ENCODE results near the gene SCRN1. TPM values are rescaled to one million over a fixed set of nuclear protein-coding genes. Genes with fewer than 3 reads are reported as not detected.

SCRN1 gene
- total and polyA plus RNA-seq, 4 donors, result 78.2 to 185 (median 147) TPM

GRCh38 chr7:29988424-29989256, 961 bp downstream of the SCRN1 start:
- no peaks in the 10 kb centered on the region for H3K27me3 ChIP-seq (ENCODE audit: control insufficient read depth, insufficient read depth, low read length)
- peak in 2 of 6 donors; percentile 85 to 90 for DNase-seq (ENCODE audit: low read depth in 4 of 6, low spot score in 6 of 6)
- peaks cover 2% of the 10 kb centered on the region for H3K9me3 ChIP-seq (ENCODE audit: control insufficient read depth, insufficient read depth, low read length)
- H3K27ac ChIP-seq (ENCODE audit: low read depth, low read length), result peak overlapping the region; percentile 82
- H3K36me3 ChIP-seq (ENCODE audit: control insufficient read depth, insufficient read depth, low read length), result no peaks in the 10 kb centered on the region
- peaks cover 10% of the 10 kb centered on the region for H3K4me1 ChIP-seq (ENCODE audit: control insufficient read depth, insufficient read depth, low read length)
- 1% methylated on average over 75 of the region's 75 CpGs for WGBS (ENCODE audit: insufficient coverage)
- peak overlapping the region; percentile 87 for H3K4me3 ChIP-seq (ENCODE audit: low read depth, low read length)

GRCh38 chr7:29987811-29988317, 1.7 kb downstream of the SCRN1 start:
- no peaks in the 10 kb centered on the region for H3K27me3 ChIP-seq (ENCODE audit: control insufficient read depth, insufficient read depth, low read length)
- WGBS (ENCODE audit: insufficient coverage), result 40% methylated on average over 3 of the region's 8 CpGs
- H3K9me3 ChIP-seq (ENCODE audit: control insufficient read depth, insufficient read depth, low read length), result no peaks in the 10 kb centered on the region
- peaks cover 10% of the 10 kb centered on the region for H3K4me1 ChIP-seq (ENCODE audit: control insufficient read depth, insufficient read depth, low read length)
- peak in 1 of 6 donors; percentile 46 for DNase-seq (ENCODE audit: low read depth in 4 of 6, low spot score in 6 of 6)
- H3K4me3 ChIP-seq (ENCODE audit: low read depth, low read length), result peak overlapping the region; percentile 38
- H3K36me3 ChIP-seq (ENCODE audit: control insufficient read depth, insufficient read depth, low read length), result no peaks in the 10 kb centered on the region
- H3K27ac ChIP-seq (ENCODE audit: low read depth, low read length), result peak overlapping the region; percentile 77

DNA sequence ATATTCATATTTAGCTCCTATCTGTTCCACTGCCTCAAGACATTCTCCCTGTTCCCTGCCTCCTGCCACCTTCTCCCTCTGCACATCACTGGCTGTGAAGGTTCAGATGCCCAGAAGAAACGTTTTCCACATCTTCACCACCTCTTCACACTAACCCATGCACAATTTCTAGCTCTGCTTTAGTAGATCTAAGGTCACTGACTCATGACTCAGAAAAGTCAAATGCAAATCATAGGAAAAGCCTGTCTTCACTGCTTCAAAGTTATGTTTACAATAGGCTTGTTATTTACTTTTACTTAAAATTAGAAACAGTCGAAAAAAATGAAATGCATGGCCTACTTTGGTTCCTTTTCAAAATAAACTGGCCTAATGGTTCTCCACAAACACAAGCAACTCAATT, 2.5 kb downstream of the SCRN1 start:
- H3K4me3 ChIP-seq (ENCODE audit: low read depth, low read length), result no peak overlapping the region
- H3K9me3 ChIP-seq (ENCODE audit: control insufficient read depth, insufficient read depth, low read length), result no peaks in the 10 kb centered on the region
- peaks cover 2% of the 10 kb centered on the region for H3K36me3 ChIP-seq (ENCODE audit: control insufficient read depth, insufficient read depth, low read length)
- H3K27ac ChIP-seq (ENCODE audit: low read depth, low read length), result peak overlapping the region; percentile 65
- WGBS (ENCODE audit: insufficient coverage), result 60% methylated on average over 1 of the region's 2 CpGs
- H3K4me1 ChIP-seq (ENCODE audit: control insufficient read depth, insufficient read depth, low read length), result peaks cover 10% of the 10 kb centered on the region
- H3K27me3 ChIP-seq (ENCODE audit: control insufficient read depth, insufficient read depth, low read length), result no peaks in the 10 kb centered on the region
- DNase-seq (ENCODE audit: low read depth in 4 of 6, low spot score in 6 of 6), result no peak

DNA sequence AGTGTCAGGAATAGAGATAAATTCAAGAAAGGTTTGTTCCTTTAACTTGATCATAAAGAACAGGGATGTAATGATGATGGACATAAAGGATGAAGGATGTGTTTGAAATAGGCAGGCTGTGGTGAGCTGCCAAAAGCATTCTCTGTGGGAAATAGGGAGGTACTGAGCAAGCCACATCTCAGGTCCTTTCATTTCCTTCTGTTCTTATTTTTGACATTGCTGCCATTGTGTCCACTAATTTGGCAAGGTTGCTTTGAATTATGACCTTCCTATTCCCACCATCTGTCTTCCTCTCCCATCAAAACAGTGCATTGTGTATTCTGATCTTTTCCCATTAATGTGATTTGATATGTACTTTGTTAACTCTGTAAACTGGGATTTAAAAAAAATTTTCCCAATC, 9.4 kb downstream of the SCRN1 start:
- Histone ChIP-seq H3K4me1 (ENCODE audit: control insufficient read depth, insufficient read depth, low read length) (peaks cover 8% of the 10 kb centered on the region), H3K4me3 (ENCODE audit: low read depth, low read length) (no peak overlapping the region), H3K27ac (ENCODE audit: low read depth, low read length) (no peak overlapping the region), H3K9me3 (ENCODE audit: control insufficient read depth, insufficient read depth, low read length) (no peaks in the 10 kb centered on the region), H3K36me3 (ENCODE audit: control insufficient read depth, insufficient read depth, low read length) (peaks cover 2% of the 10 kb centered on the region), H3K27me3 (ENCODE audit: control insufficient read depth, insufficient read depth, low read length) (no peaks in the 10 kb centered on the region)
- no peak for DNase-seq (ENCODE audit: low read depth in 4 of 6, low spot score in 6 of 6)

GRCh38 chr7:29977886-29978651, 11.5 kb downstream of the SCRN1 start:
- H3K27me3 ChIP-seq (ENCODE audit: control insufficient read depth, insufficient read depth, low read length), result no peaks in the 10 kb centered on the region
- 75% methylated on average over 5 of the region's 8 CpGs for WGBS (ENCODE audit: insufficient coverage)
- peak in 1 of 6 donors; percentile 24 for DNase-seq (ENCODE audit: low read depth in 4 of 6, low spot score in 6 of 6)
- H3K4me1 ChIP-seq (ENCODE audit: control insufficient read depth, insufficient read depth, low read length), result peaks cover 8% of the 10 kb centered on the region
- no peak overlapping the region for H3K4me3 ChIP-seq (ENCODE audit: low read depth, low read length)
- no peaks in the 10 kb centered on the region for H3K9me3 ChIP-seq (ENCODE audit: control insufficient read depth, insufficient read depth, low read length)
- H3K27ac ChIP-seq (ENCODE audit: low read depth, low read length), result peak overlapping the region; percentile 88
- peaks cover 2% of the 10 kb centered on the region for H3K36me3 ChIP-seq (ENCODE audit: control insufficient read depth, insufficient read depth, low read length)

DNA sequence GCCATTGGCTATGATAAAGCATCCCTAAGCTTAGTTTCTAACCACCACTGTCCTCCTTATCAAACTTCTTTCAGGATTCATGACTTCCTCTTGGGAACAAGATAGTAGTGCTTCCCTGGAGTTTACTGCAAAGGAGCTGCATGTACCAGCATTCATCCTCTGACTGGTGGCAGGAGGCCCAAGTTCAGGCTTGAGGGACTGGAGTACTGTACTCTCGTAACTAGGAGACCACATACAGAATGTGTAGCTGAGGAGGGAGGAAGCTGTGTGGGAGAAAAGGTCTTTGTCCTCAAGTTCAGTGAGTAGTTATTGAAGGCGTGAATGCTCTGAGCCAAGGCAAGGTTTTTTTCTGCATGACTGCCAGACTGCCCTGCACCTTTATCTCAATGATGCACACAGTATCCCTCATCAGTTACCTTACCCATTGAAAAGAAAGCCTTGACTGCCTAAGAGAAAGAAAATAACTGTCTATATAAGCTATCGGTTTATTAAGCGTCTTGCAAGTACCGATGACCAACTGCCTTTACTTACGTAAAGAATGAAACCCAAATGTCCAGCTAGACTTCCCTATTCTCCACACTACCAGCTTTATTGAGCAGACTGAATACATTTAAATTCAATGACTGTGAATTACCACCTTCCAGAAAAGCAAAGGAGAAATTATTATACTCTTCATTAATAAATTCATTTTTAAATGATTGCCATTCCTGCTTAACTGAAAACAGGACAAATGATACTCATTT, 12.8 kb downstream of the SCRN1 start:
- H3K9me3 ChIP-seq (ENCODE audit: control insufficient read depth, insufficient read depth, low read length), result no peaks in the 10 kb centered on the region
- H3K4me1 ChIP-seq (ENCODE audit: control insufficient read depth, insufficient read depth, low read length), result peaks cover 8% of the 10 kb centered on the region
- no peaks in the 10 kb centered on the region for H3K27me3 ChIP-seq (ENCODE audit: control insufficient read depth, insufficient read depth, low read length)
- peak overlapping the region; percentile 88 for H3K27ac ChIP-seq (ENCODE audit: low read depth, low read length)
- H3K36me3 ChIP-seq (ENCODE audit: control insufficient read depth, insufficient read depth, low read length), result no peaks in the 10 kb centered on the region
- peak overlapping the region; percentile 6 for H3K4me3 ChIP-seq (ENCODE audit: low read depth, low read length)
- peak in 3 of 6 donors; percentile 83 to 95 (median 92) for DNase-seq (ENCODE audit: low read depth in 4 of 6, low spot score in 6 of 6)
- WGBS (ENCODE audit: insufficient coverage), result 26% methylated on average over 2 of the region's 6 CpGs

DNA sequence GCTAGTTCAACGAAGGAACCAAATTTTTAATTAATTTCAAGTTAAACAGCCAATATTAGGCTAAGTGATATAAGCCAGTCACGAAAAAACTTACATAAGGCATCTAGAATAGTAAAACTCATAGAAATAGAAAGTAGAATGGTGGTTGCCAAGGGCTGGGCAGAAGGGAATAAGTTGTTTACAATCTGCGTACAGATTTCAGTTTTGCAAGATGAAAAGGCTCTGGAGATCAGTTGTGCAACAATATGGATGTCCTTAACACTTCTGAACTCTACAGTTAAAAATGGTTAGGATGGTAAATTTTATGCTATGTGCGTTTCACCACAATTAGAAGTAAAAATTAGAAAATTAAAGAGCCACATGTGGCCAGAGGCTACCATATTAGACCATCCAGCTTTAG, 13.3 kb downstream of the SCRN1 start:
- 20% methylated on average over 1 of the region's 4 CpGs for WGBS (ENCODE audit: insufficient coverage)
- Histone ChIP-seq H3K9me3 (ENCODE audit: control insufficient read depth, insufficient read depth, low read length) (no peaks in the 10 kb centered on the region), H3K4me1 (ENCODE audit: control insufficient read depth, insufficient read depth, low read length) (peaks cover 13% of the 10 kb centered on the region), H3K36me3 (ENCODE audit: control insufficient read depth, insufficient read depth, low read length) (no peaks in the 10 kb centered on the region), H3K4me3 (ENCODE audit: low read depth, low read length) (no peak overlapping the region), H3K27me3 (ENCODE audit: control insufficient read depth, insufficient read depth, low read length) (no peaks in the 10 kb centered on the region), H3K27ac (ENCODE audit: low read depth, low read length) (peak overlapping the region; percentile 88)
- peak in 1 of 6 donors; percentile 47 for DNase-seq (ENCODE audit: low read depth in 4 of 6, low spot score in 6 of 6)

- Histone ChIP-seq H3K27me3 (ENCODE audit: control insufficient read depth, insufficient read depth, low read length) (no peaks in the 10 kb centered on the region), H3K27ac (ENCODE audit: low read depth, low read length) (peak overlapping the region; percentile 88), H3K4me1 (ENCODE audit: control insufficient read depth, insufficient read depth, low read length) (peaks cover 15% of the 10 kb centered on the region), H3K36me3 (ENCODE audit: control insufficient read depth, insufficient read depth, low read length) (no peaks in the 10 kb centered on the region), H3K4me3 (ENCODE audit: low read depth, low read length) (no peak overlapping the region), H3K9me3 (ENCODE audit: control insufficient read depth, insufficient read depth, low read length) (peaks cover 2% of the 10 kb centered on the region)
- DNase-seq (ENCODE audit: low read depth in 4 of 6, low spot score in 6 of 6), result peak in 2 of 6 donors; percentile 71 to 75
- no CpG with 5 or more reads among the region's 1 CpG for WGBS (ENCODE audit: insufficient coverage)
Observed at GRCh38 chr7:29975561-29975960, 14.0 kb downstream of the SCRN1 start.

DNA sequence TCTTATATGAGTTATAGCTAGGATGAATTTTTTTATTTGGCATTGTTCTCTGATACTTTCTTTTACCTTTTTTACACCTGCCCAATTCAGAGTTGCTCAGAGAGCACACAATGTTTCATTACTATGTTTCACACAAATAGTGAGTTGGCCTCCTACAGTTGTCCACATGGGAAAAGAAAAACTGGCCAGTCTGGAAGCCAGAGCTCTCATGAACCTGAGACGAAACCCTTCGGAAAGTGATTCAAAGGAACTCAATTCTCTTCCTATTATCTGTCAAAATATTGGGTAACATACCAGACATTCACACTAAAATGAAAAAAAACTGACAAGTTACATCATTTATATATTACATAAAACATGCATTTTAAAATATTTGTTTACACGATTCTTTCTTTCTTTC, 15.3 kb downstream of the SCRN1 start:
- Histone ChIP-seq H3K27me3 (ENCODE audit: control insufficient read depth, insufficient read depth, low read length) (no peaks in the 10 kb centered on the region), H3K36me3 (ENCODE audit: control insufficient read depth, insufficient read depth, low read length) (no peaks in the 10 kb centered on the region), H3K4me3 (ENCODE audit: low read depth, low read length) (no peak overlapping the region), H3K4me1 (ENCODE audit: control insufficient read depth, insufficient read depth, low read length) (peaks cover 25% of the 10 kb centered on the region), H3K27ac (ENCODE audit: low read depth, low read length) (no peak overlapping the region), H3K9me3 (ENCODE audit: control insufficient read depth, insufficient read depth, low read length) (peaks cover 2% of the 10 kb centered on the region)
- no peak for DNase-seq (ENCODE audit: low read depth in 4 of 6, low spot score in 6 of 6)
- no CpG with 5 or more reads among the region's 3 CpGs for WGBS (ENCODE audit: insufficient coverage)
